ENCODE data around the gene POLG. TPM values are rescaled to one million over a fixed set of nuclear protein-coding genes. Genes with fewer than 3 reads are reported as not detected.

The POLG gene
- total and polyA plus RNA-seq, 7 donors, result 32.6 to 64.5 (median 52.7) TPM

- Histone ChIP-seq H3K9me3 (no peaks in the 10 kb centered on the region), H3K27ac (no peak overlapping the region), H3K27me3 (ENCODE audit: insufficient read depth in 3 of 3, low read length in 2 of 3) (no peaks in the 10 kb centered on the region), H3K36me3 (ENCODE audit: insufficient read depth in 1 of 2, low read depth in 1 of 2) (no peaks in the 10 kb centered on the region), H3K4me3 (no peak overlapping the region), H3K4me1 (no peaks in the 10 kb centered on the region)
- WGBS, 3 donors, result 94 to 97% (median 95%) methylated on average over 3 of the region's 3 CpGs
- intact Hi-C loops (cut with DNase I), result no loop called here
- no peak for TF ChIP-seq CTCF (IDR thresholded peaks at IDR 0.05)
- ATAC-seq, result no peak
- DNase-seq, result no peak
These were observed 29.2 kb downstream of the POLG start for GRCh38 chr15:89305395-89305794.

- ATAC-seq, result no peak
- Histone ChIP-seq H3K4me3 (no peak overlapping the region), H3K4me1 (no peaks in the 10 kb centered on the region), H3K27ac (no peak overlapping the region), H3K9me3 (no peaks in the 10 kb centered on the region), H3K36me3 (ENCODE audit: insufficient read depth in 1 of 2, low read depth in 1 of 2) (no peaks in the 10 kb centered on the region), H3K27me3 (ENCODE audit: insufficient read depth in 3 of 3, low read length in 2 of 3) (no peaks in the 10 kb centered on the region)
- WGBS, 3 donors, result 58 to 67% (median 63%) methylated on average over 2 of the region's 2 CpGs
- DNase-seq, result no peak
- TF ChIP-seq CTCF (IDR thresholded peaks at IDR 0.05), result no peak
- intact Hi-C loops (cut with DNase I), result loop anchor here (5.0 kb wide), 1 partner anchor 97 kb away; no protein-coding TSS in a partner anchor
These were observed 30.6 kb downstream of the POLG start for GRCh38 chr15:89303986-89304385.

- intact Hi-C loops (cut with DNase I), result loop anchor here (5.0 kb wide), 1 partner anchor 94 kb away; no protein-coding TSS in a partner anchor
- WGBS, 3 donors, result 84 to 96% (median 88%) methylated on average over 5 of the region's 5 CpGs
- TF ChIP-seq CTCF (IDR thresholded peaks at IDR 0.05), result no peak
- ATAC-seq (no peak), DNase-seq (no peak)
- Histone ChIP-seq H3K36me3 (ENCODE audit: insufficient read depth in 1 of 2, low read depth in 1 of 2) (no peaks in the 10 kb centered on the region), H3K9me3 (no peaks in the 10 kb centered on the region), H3K27ac (no peak overlapping the region), H3K4me1 (no peaks in the 10 kb centered on the region), H3K27me3 (ENCODE audit: insufficient read depth in 3 of 3, low read length in 2 of 3) (no peaks in the 10 kb centered on the region), H3K4me3 (no peak overlapping the region)
These were observed 33.1 kb downstream of the POLG start for GRCh38 chr15:89301304-89302089.

- peak; percentile 39 for TF ChIP-seq CTCF (IDR thresholded peaks at IDR 0.05)
- ATAC-seq (no peak), DNase-seq (no peak)
- intact Hi-C loops (cut with DNase I), result loop anchor here (5.0 kb wide), 1 partner anchor 93 kb away; no protein-coding TSS in a partner anchor
- Histone ChIP-seq H3K27me3 (ENCODE audit: insufficient read depth in 3 of 3, low read length in 2 of 3) (no peaks in the 10 kb centered on the region), H3K4me3 (no peak overlapping the region), H3K27ac (no peak overlapping the region), H3K9me3 (no peaks in the 10 kb centered on the region), H3K36me3 (ENCODE audit: insufficient read depth in 1 of 2, low read depth in 1 of 2) (no peaks in the 10 kb centered on the region), H3K4me1 (no peaks in the 10 kb centered on the region)
These were observed 34.7 kb downstream of the POLG start for GRCh38 chr15:89299896-89300295.
